ENCODE data around the gene GPR37. TPM values are rescaled to one million over a fixed set of nuclear protein-coding genes. Genes with fewer than 3 reads are reported as not detected.

Gene GPR37
- total RNA-seq, 4 donors from 2014 or later = 1.1 TPM; not detected in 2

- DNase-seq = no peak
- Histone ChIP-seq H3K27ac (no peak overlapping the region), H3K4me1 (no peaks in the 10 kb centered on the region), H3K27me3 (no peaks in the 10 kb centered on the region), H3K9me3 (peaks cover 3 to 4% of the 10 kb centered on the region in 2 donors), H3K4me3 (no peak overlapping the region), H3K36me3 (no peaks in the 10 kb centered on the region)
- in situ Hi-C loops (cut with MboI; ENCODE audit: low pct_ligation_motif_present in 1 of 4, low pct_unique_long_range_greater_than_20kb in 1 of 4, low sequenced_read_pairs in 3 of 4) = no loop called here
- 22 to 40% methylated on average over 2 of the region's 2 CpGs for WGBS, 2 donors (ENCODE audit: low coverage in 1 of 2)
- no peak for TF ChIP-seq CTCF (IDR thresholded peaks at IDR 0.05)
- no peak for TF ChIP-seq POLR2AphosphoS5 (IDR thresholded peaks at IDR 0.05)
- no peak for TF ChIP-seq POLR2A (IDR thresholded peaks at IDR 0.05)
- TF ChIP-seq EP300 (IDR thresholded peaks at IDR 0.05; ENCODE audit: low read depth) = no peak
- intact Hi-C loops (cut with DNase I; ENCODE audit: low total_unique reads) = no loop called here
Observed at GRCh38 chr7:124702385-124702784, 63.2 kb downstream of the GPR37 start.

GRCh38 chr7:124701955-124702354 is 63.6 kb downstream of the GPR37 start:
- in situ Hi-C loops (cut with MboI; ENCODE audit: low pct_ligation_motif_present in 1 of 4, low pct_unique_long_range_greater_than_20kb in 1 of 4, low sequenced_read_pairs in 3 of 4) = no loop called here

GRCh38 chr7:124700655-124701054 is 64.9 kb downstream of the GPR37 start:
- WGBS, 2 donors (ENCODE audit: low coverage in 1 of 2) = 70 to 78% methylated on average over 3 of the region's 3 CpGs
- H3K36me3 ChIP-seq = no peaks in the 10 kb centered on the region
- in situ Hi-C loops (cut with MboI; ENCODE audit: low pct_ligation_motif_present in 1 of 4, low pct_unique_long_range_greater_than_20kb in 1 of 4, low sequenced_read_pairs in 3 of 4) = no loop called here
- H3K4me1 ChIP-seq = no peaks in the 10 kb centered on the region
- TF ChIP-seq CTCF (IDR thresholded peaks at IDR 0.05) (no peak), POLR2AphosphoS5 (IDR thresholded peaks at IDR 0.05) (no peak), POLR2A (IDR thresholded peaks at IDR 0.05) (no peak), EP300 (IDR thresholded peaks at IDR 0.05; ENCODE audit: low read depth) (no peak)
- H3K4me3 ChIP-seq = no peak overlapping the region
- H3K9me3 ChIP-seq = no peaks in the 10 kb centered on the region
- DNase-seq = no peak
- no peak overlapping the region for H3K27ac ChIP-seq
- intact Hi-C loops (cut with DNase I; ENCODE audit: low total_unique reads) = no loop called here
- no peaks in the 10 kb centered on the region for H3K27me3 ChIP-seq

More at GRCh38 chr7:124701955-124702354, 63.6 kb downstream of the GPR37 start:
- intact Hi-C loops (cut with DNase I; ENCODE audit: low total_unique reads) = no loop called here
- WGBS, 2 donors (ENCODE audit: low coverage in 1 of 2) = 57 to 62% methylated on average over 2 of the region's 2 CpGs
- DNase-seq = no peak
- Histone ChIP-seq H3K9me3 (peaks cover 0 to 4% of the 10 kb centered on the region in 2 donors), H3K4me1 (no peaks in the 10 kb centered on the region), H3K27me3 (no peaks in the 10 kb centered on the region), H3K27ac (no peak overlapping the region), H3K4me3 (no peak overlapping the region), H3K36me3 (no peaks in the 10 kb centered on the region)
- no peak for TF ChIP-seq POLR2A (IDR thresholded peaks at IDR 0.05)
- TF ChIP-seq CTCF (IDR thresholded peaks at IDR 0.05) = no peak
- TF ChIP-seq POLR2AphosphoS5 (IDR thresholded peaks at IDR 0.05) = no peak
- no peak for TF ChIP-seq EP300 (IDR thresholded peaks at IDR 0.05; ENCODE audit: low read depth)

GRCh38 chr7:124698964-124699363 is 66.6 kb downstream of the GPR37 start:
- Histone ChIP-seq H3K9me3 (no peaks in the 10 kb centered on the region), H3K4me1 (no peaks in the 10 kb centered on the region), H3K36me3 (no peaks in the 10 kb centered on the region), H3K27ac (no peak overlapping the region), H3K4me3 (no peak overlapping the region), H3K27me3 (no peaks in the 10 kb centered on the region)
- WGBS, 2 donors (ENCODE audit: low coverage in 1 of 2) = 69 to 80% methylated on average over 1 to 3 of the region's 3 CpGs
- TF ChIP-seq EP300 (IDR thresholded peaks at IDR 0.05; ENCODE audit: low read depth) = no peak
- no peak for TF ChIP-seq POLR2AphosphoS5 (IDR thresholded peaks at IDR 0.05)
- TF ChIP-seq POLR2A (IDR thresholded peaks at IDR 0.05) = no peak
- no peak for TF ChIP-seq CTCF (IDR thresholded peaks at IDR 0.05)
- DNase-seq = no peak
- in situ Hi-C loops (cut with MboI; ENCODE audit: low pct_ligation_motif_present in 1 of 4, low pct_unique_long_range_greater_than_20kb in 1 of 4, low sequenced_read_pairs in 3 of 4) (no loop called here), intact Hi-C loops (cut with DNase I; ENCODE audit: low total_unique reads) (no loop called here)

Measured in transverse colon (tissue), 4 donors.